ENCODE measurements around the gene FUOM. TPM values are rescaled to one million over a fixed set of nuclear protein-coding genes. Genes with fewer than 3 reads are reported as not detected.

Gene FUOM
- total and polyA plus RNA-seq, 7 donors = 3.0 to 9.1 (median 5.4) TPM

DNA sequence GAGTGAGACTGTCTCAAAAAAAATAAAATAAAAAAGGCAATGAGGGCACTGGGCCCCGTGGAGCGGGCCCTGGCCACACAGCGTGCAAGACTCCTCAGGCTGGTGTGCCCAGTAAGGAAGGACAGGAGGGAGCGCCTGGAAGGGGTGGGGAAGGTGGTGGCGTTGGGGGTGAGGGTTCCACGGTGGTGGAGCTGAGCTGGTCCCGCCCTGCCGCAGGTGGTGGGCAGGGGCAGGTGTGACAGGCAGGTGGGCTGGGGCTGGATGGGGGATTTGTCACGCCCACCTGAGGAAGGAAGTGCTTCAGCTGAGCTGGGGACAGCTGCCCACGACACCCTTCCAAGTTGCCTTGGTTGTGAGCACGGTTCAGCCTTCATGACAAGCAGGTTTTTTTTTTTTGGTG is 11.4 kb downstream of the FUOM start:
- Histone ChIP-seq H3K9me3 (no peaks in the 10 kb centered on the region), H3K4me1 (no peaks in the 10 kb centered on the region), H3K27ac (no peak overlapping the region), H3K4me3 (no peak overlapping the region), H3K27me3 (ENCODE audit: insufficient read depth in 3 of 3, low read length in 2 of 3) (peaks cover 0 to 76% (median 14%) of the 10 kb centered on the region in 3 donors), H3K36me3 (ENCODE audit: insufficient read depth in 1 of 2, low read depth in 1 of 2) (no peaks in the 10 kb centered on the region)
- WGBS, 3 donors = 51 to 56% (median 51%) methylated on average over 11 of the region's 11 CpGs
- intact Hi-C loops (cut with DNase I) = no loop called here
- TF ChIP-seq, protein P1, sequence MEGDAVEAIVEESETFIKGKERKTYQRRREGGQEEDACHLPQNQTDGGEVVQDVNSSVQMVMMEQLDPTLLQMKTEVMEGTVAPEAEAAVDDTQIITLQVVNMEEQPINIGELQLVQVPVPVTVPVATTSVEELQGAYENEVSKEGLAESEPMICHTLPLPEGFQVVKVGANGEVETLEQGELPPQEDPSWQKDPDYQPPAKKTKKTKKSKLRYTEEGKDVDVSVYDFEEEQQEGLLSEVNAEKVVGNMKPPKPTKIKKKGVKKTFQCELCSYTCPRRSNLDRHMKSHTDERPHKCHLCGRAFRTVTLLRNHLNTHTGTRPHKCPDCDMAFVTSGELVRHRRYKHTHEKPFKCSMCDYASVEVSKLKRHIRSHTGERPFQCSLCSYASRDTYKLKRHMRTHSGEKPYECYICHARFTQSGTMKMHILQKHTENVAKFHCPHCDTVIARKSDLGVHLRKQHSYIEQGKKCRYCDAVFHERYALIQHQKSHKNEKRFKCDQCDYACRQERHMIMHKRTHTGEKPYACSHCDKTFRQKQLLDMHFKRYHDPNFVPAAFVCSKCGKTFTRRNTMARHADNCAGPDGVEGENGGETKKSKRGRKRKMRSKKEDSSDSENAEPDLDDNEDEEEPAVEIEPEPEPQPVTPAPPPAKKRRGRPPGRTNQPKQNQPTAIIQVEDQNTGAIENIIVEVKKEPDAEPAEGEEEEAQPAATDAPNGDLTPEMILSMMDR (IDR thresholded peaks at IDR 0.05) = no peak
- DNase-seq = peak in 1 of 2 donors; percentile 11
- no peak for ATAC-seq

DNA sequence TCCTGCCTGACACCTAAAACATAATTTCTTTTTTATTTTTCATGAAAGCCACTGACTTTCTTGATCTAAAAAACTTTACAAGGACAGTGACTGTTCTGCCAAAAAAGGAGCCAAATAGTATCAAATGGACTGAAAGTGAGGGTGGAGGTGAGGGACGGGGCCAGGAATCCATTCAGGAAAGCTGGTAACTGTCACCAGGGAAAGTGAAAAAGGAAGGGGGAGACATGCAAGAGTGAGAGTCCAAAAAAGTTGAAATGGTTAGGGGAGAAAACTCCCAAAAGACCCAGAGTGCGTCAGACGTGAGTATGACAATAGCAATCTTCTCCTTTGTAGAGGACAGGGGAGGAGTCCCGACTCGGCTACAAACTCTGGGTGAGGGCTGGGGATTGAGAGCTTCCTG is 13.6 kb downstream of the FUOM start:
- Histone ChIP-seq H3K4me1 (no peaks in the 10 kb centered on the region), H3K9me3 (no peaks in the 10 kb centered on the region), H3K4me3 (no peak overlapping the region), H3K36me3 (ENCODE audit: insufficient read depth in 1 of 2, low read depth in 1 of 2) (no peaks in the 10 kb centered on the region), H3K27ac (no peak overlapping the region), H3K27me3 (ENCODE audit: insufficient read depth in 3 of 3, low read length in 2 of 3) (peaks cover 0 to 81% (median 19%) of the 10 kb centered on the region in 3 donors)
- TF ChIP-seq, protein P1 (IDR thresholded peaks at IDR 0.05) = no peak
- DNase-seq (no peak), ATAC-seq (no peak)
- WGBS, 3 donors = 53 to 67% (median 57%) methylated on average over 5 of the region's 5 CpGs
- intact Hi-C loops (cut with DNase I) = no loop called here

DNA sequence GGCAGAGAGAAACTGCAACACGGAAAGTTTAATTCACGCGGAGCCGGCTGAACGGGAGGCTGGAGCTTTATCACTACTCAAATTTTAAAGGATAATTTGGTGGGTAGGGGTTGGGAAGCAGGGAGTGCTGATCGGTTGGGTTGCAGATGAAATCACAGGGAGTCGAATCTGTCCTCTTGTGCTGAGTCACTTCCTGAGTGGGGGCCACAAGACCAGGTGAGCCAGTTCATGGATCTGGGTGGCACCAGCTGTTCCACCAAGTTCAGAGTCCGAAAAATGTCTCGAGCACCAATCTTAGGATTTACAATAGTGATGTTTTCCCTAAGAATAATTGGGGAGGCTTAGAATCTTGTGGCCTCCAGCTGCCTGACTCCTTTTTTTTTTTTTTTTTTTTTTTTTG is 14.3 kb downstream of the FUOM start:
- no peak overlapping the region for H3K4me3 ChIP-seq
- peaks cover 0 to 79% (median 21%) of the 10 kb centered on the region in 3 donors for H3K27me3 ChIP-seq (ENCODE audit: insufficient read depth in 3 of 3, low read length in 2 of 3)
- H3K36me3 ChIP-seq (ENCODE audit: insufficient read depth in 1 of 2, low read depth in 1 of 2) = no peaks in the 10 kb centered on the region
- no peaks in the 10 kb centered on the region for H3K4me1 ChIP-seq
- DNase-seq (no peak), ATAC-seq (no peak)
- H3K9me3 ChIP-seq = no peaks in the 10 kb centered on the region
- TF ChIP-seq, protein P1 (IDR thresholded peaks at IDR 0.05) = no peak
- no peak overlapping the region for H3K27ac ChIP-seq
- intact Hi-C loops (cut with DNase I) = no loop called here
- 54 to 63% (median 61%) methylated on average over 9 of the region's 9 CpGs for WGBS, 3 donors

DNA sequence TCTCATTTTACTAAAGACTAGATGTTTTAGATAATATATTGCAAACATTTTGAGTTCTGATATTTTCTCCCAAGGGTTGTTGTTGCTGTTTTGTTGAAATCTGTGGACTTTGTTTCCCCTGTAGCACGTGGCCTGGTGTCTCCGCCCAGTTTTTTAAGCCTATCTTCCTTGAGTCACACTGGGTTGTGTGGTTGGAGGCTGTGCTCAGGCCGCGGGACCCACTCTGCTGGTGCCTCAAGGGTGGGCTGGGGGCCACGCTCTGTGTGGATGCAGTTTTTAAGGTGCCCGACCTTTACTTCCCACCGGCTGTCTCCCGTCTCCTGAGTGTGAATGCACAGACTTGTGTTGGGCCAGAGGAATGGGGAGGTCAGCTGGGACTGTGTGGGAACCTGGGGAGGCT is 14.9 kb downstream of the FUOM start:
- 72 to 73% (median 73%) methylated on average over 8 of the region's 8 CpGs for WGBS, 3 donors
- H3K27me3 ChIP-seq (ENCODE audit: insufficient read depth in 3 of 3, low read length in 2 of 3) = peaks cover 0 to 76% (median 22%) of the 10 kb centered on the region in 3 donors
- no peaks in the 10 kb centered on the region for H3K4me1 ChIP-seq
- TF ChIP-seq, protein P1 (IDR thresholded peaks at IDR 0.05) = no peak
- no peaks in the 10 kb centered on the region for H3K9me3 ChIP-seq
- ATAC-seq (no peak), DNase-seq (peak in 1 of 2 donors; percentile 38)
- no peaks in the 10 kb centered on the region for H3K36me3 ChIP-seq (ENCODE audit: insufficient read depth in 1 of 2, low read depth in 1 of 2)
- H3K4me3 ChIP-seq = no peak overlapping the region
- intact Hi-C loops (cut with DNase I) = no loop called here
- H3K27ac ChIP-seq = no peak overlapping the region

DNA sequence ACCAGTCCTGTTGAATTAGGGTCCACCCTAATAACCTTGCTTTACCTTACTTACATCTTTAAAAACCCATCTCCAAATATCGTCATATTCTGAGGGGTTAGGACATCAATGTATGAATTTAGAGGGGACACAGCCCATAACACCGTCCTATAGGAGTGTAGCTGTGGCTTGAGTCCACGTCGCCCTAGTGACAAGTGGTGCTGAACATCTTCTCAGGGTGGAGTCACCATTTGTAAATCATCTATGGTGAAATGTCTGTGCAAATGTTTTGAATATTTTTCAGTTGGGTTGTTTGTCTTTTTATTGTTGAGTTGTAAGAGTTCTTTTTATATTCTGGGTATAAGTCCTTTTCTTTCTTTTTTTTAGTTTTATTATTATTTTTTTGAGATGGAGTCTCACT is 15.8 kb downstream of the FUOM start:
- no peaks in the 10 kb centered on the region for H3K9me3 ChIP-seq
- no peak for ATAC-seq
- TF ChIP-seq, protein P1 (IDR thresholded peaks at IDR 0.05) = no peak
- H3K27ac ChIP-seq = no peak overlapping the region
- no peaks in the 10 kb centered on the region for H3K4me1 ChIP-seq
- 79 to 88% (median 84%) methylated on average over 4 of the region's 4 CpGs for WGBS, 3 donors
- no peaks in the 10 kb centered on the region for H3K36me3 ChIP-seq (ENCODE audit: insufficient read depth in 1 of 2, low read depth in 1 of 2)
- H3K27me3 ChIP-seq (ENCODE audit: insufficient read depth in 3 of 3, low read length in 2 of 3) = peaks cover 0 to 72% (median 28%) of the 10 kb centered on the region in 3 donors
- intact Hi-C loops (cut with DNase I) = no loop called here
- no peak for DNase-seq
- no peak overlapping the region for H3K4me3 ChIP-seq
